ENCODE results near the gene LIG1. TPM values are rescaled to one million over a fixed set of nuclear protein-coding genes. Genes with fewer than 3 reads are reported as not detected.

The LIG1 gene
- total RNA-seq, 1 experiment from 2014 or later = 41.3 TPM

DNA sequence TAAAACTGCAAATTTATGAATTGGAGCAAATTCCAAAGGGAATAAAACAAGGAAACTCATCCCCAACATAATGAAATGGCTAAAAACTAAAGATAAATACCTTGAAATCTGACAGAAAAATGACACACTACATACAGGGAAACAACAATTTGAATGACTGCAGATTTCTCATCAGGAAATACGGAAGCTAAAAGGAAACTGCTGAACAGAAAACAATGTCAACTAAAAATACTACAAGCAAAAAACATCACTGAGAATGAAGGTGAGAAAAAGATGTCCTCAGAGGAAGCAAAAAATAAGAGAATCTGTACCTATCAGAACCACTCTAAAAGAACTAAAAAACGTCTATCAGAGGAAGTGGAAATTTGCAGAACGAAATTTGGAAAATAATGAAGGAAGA lies 39.9 kb upstream of the LIG1 start:
- Histone ChIP-seq H3K9me3 (ENCODE audit: control insufficient read depth, insufficient read depth, low read depth, low read length) (no peaks in the 10 kb centered on the region), H3K27me3 (ENCODE audit: control insufficient read depth, insufficient read depth, low read length) (no peaks in the 10 kb centered on the region), H3K4me1 (ENCODE audit: control insufficient read depth, insufficient read depth, low read length) (no peaks in the 10 kb centered on the region), H3K36me3 (ENCODE audit: control insufficient read depth, insufficient read depth, low read length) (no peaks in the 10 kb centered on the region), H3K4me3 (ENCODE audit: low read depth in 2 of 2, low read length in 2 of 2) (no peak overlapping the region), H3K27ac (ENCODE audit: low read length) (no peak overlapping the region)
- in situ Hi-C loops (cut with HindIII; ENCODE audit: low pct_unique_long_range_greater_than_20kb, low sequenced_read_pairs) = no loop called here
- POLR2A ChIA-PET = no interaction called here
- CTCF ChIA-PET = no interaction called here
- BruUV-seq (replicated peaks) = no TSS peak
- intact Hi-C loops (cut with micrococcal nuclease; ENCODE audit: unreplicated experiment) = no loop called here
- ATAC-seq (no peak), DNase-seq (ENCODE audit: low read depth, low spot score) (no peak)
- TF ChIP-seq, protein P1, sequence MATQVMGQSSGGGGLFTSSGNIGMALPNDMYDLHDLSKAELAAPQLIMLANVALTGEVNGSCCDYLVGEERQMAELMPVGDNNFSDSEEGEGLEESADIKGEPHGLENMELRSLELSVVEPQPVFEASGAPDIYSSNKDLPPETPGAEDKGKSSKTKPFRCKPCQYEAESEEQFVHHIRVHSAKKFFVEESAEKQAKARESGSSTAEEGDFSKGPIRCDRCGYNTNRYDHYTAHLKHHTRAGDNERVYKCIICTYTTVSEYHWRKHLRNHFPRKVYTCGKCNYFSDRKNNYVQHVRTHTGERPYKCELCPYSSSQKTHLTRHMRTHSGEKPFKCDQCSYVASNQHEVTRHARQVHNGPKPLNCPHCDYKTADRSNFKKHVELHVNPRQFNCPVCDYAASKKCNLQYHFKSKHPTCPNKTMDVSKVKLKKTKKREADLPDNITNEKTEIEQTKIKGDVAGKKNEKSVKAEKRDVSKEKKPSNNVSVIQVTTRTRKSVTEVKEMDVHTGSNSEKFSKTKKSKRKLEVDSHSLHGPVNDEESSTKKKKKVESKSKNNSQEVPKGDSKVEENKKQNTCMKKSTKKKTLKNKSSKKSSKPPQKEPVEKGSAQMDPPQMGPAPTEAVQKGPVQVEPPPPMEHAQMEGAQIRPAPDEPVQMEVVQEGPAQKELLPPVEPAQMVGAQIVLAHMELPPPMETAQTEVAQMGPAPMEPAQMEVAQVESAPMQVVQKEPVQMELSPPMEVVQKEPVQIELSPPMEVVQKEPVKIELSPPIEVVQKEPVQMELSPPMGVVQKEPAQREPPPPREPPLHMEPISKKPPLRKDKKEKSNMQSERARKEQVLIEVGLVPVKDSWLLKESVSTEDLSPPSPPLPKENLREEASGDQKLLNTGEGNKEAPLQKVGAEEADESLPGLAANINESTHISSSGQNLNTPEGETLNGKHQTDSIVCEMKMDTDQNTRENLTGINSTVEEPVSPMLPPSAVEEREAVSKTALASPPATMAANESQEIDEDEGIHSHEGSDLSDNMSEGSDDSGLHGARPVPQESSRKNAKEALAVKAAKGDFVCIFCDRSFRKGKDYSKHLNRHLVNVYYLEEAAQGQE (IDR thresholded peaks at IDR 0.05; ENCODE audit: insufficient read depth in 1 of 2, low read depth in 2 of 2, low read length in 1 of 2) = no peak
- TF ChIP-seq POLR2AphosphoS5 (IDR thresholded peaks at IDR 0.05; ENCODE audit: low read depth, low read length) (no peak), SIN3A (IDR thresholded peaks at IDR 0.05; ENCODE audit: borderline replicate concordance, insufficient read depth, low read depth, low read length) (no peak), TCF7L2 (IDR thresholded peaks at IDR 0.05; ENCODE audit: low read depth, low read length) (no peak)
- TF ChIP-seq, protein P2, sequence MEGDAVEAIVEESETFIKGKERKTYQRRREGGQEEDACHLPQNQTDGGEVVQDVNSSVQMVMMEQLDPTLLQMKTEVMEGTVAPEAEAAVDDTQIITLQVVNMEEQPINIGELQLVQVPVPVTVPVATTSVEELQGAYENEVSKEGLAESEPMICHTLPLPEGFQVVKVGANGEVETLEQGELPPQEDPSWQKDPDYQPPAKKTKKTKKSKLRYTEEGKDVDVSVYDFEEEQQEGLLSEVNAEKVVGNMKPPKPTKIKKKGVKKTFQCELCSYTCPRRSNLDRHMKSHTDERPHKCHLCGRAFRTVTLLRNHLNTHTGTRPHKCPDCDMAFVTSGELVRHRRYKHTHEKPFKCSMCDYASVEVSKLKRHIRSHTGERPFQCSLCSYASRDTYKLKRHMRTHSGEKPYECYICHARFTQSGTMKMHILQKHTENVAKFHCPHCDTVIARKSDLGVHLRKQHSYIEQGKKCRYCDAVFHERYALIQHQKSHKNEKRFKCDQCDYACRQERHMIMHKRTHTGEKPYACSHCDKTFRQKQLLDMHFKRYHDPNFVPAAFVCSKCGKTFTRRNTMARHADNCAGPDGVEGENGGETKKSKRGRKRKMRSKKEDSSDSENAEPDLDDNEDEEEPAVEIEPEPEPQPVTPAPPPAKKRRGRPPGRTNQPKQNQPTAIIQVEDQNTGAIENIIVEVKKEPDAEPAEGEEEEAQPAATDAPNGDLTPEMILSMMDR (IDR thresholded peaks at IDR 0.05) = no peak

DNA sequence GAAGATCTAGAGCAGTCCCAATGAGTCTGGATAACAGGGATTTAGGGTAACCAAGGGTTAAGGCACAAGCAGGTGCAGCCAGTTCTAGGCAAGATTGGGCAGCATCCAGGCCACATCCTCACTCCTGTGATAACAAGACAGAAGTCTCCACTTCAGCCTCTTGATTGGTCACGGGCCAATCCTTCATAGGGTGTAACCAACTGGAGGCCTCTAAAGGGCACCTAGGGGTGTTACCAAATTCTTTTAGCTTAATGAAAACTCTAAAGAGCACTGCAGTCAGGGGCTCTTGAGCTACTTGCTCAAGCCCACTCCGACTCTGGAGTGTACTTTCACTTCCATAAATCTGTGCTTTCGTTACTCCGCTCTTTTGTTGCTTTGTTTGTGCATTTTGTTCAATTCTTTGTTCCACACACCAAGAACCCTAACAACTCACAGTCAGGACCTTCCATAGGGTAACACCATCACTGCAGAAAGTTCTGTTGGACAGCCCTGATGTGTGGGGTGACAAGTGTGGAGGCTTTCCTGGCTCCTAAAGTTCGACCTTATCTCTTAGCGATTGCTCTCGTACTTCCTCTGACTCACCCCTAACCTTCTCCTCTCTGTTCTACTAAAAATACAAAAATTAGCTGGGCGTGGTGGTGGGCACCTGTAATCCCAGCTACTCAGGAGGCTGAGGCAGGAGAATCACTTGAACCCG lies 36.4 kb upstream of the LIG1 start:
- Histone ChIP-seq H3K36me3 (ENCODE audit: control insufficient read depth, insufficient read depth, low read length) (no peaks in the 10 kb centered on the region; the same call in 1 of the 2 replicates), H3K4me3 (ENCODE audit: low read depth in 2 of 2, low read length in 2 of 2) (no peak overlapping the region), H3K9me3 (ENCODE audit: control insufficient read depth, insufficient read depth, low read depth, low read length) (no peaks in the 10 kb centered on the region), H3K27me3 (ENCODE audit: control insufficient read depth, insufficient read depth, low read length) (no peaks in the 10 kb centered on the region), H3K4me1 (ENCODE audit: control insufficient read depth, insufficient read depth, low read length) (peaks cover 8% of the 10 kb centered on the region; the same call in 1 of the 2 replicates), H3K27ac (ENCODE audit: low read length) (no peak overlapping the region)
- ChIA-PET CTCF (no interaction called here), POLR2A (no interaction called here)
- in situ Hi-C loops (cut with HindIII; ENCODE audit: low pct_unique_long_range_greater_than_20kb, low sequenced_read_pairs) = no loop called here
- intact Hi-C loops (cut with micrococcal nuclease; ENCODE audit: unreplicated experiment) = no loop called here
- TF ChIP-seq POLR2AphosphoS5 (IDR thresholded peaks at IDR 0.05; ENCODE audit: low read depth, low read length) (no peak), TCF7L2 (IDR thresholded peaks at IDR 0.05; ENCODE audit: low read depth, low read length) (no peak), SIN3A (IDR thresholded peaks at IDR 0.05; ENCODE audit: borderline replicate concordance, insufficient read depth, low read depth, low read length) (no peak)
- TF ChIP-seq, protein P2 (IDR thresholded peaks at IDR 0.05) = no peak
- TF ChIP-seq, protein P1 (IDR thresholded peaks at IDR 0.05; ENCODE audit: insufficient read depth in 1 of 2, low read depth in 2 of 2, low read length in 1 of 2) = no peak
- DNase-seq (ENCODE audit: low read depth, low spot score) (no peak), ATAC-seq (no peak)
- BruUV-seq (replicated peaks) = no TSS peak

All from Panc1 (cell line).